Cardiac muscle cell (in vitro differentiated cells and primary cell): ENCODE data around the gene ZNF620. TPM values are rescaled to one million over a fixed set of nuclear protein-coding genes. Genes with fewer than 3 reads are reported as not detected.

Source experiments
- DNase-seq, 2 donors: peaks; one replicate each; pipeline versions ENCODE4 v3.0.0 to v3.0.0-alpha.2; 2010 to 2017; ENCODE audit warnings: low read depth in 1 of 2, low spot score in 1 of 2
- H3K27ac ChIP-seq: fragments of 200-600 bp; sonication (generic); 2 replicates; pipeline ENCODE4 v1.5.1; 2016
- H3K27me3 ChIP-seq: fragments of 200-600 bp; sonication (generic); 2 replicates; pipeline ENCODE4 v1.6.0; 2016; ENCODE audit warnings: control low read depth
- H3K36me3 ChIP-seq: fragments of 200-600 bp; sonication (generic); 2 replicates; pipeline ENCODE4 v1.5.1; 2016; ENCODE audit warnings: control low read depth
- H3K4me1 ChIP-seq: fragments of 200-600 bp; sonication (generic); 2 replicates; pipeline ENCODE4 v1.8.1; 2017; ENCODE audit warnings: low read depth, mild to moderate bottlenecking, mixed run types
- H3K4me3 ChIP-seq: fragments of 200-600 bp; sonication (generic); 2 replicates; pipeline ENCODE4 v1.5.1; 2016; ENCODE audit warnings: mild to moderate bottlenecking
- H3K9me3 ChIP-seq: fragments of 200-600 bp; sonication (generic); 2 replicates; pipeline ENCODE4 v1.5.1; 2017; ENCODE audit warnings: low read depth, mild to moderate bottlenecking, control low read depth
- polyA plus RNA-seq: library from polyadenylated mRNA; unstranded; fragments of >200 nt; fragmentation: Nextera tagmentation; extraction: Ambion mirVana; gene quantifications from 2 replicates; pipeline ENCODE4 v1.2.1, GENCODE V29; 2016
- total RNA-seq: library from RNA; depleted of rRNA; stranded (reverse); fragments of >200 nt; gene quantifications from 2 replicates; pipeline ENCODE4 v1.2.3, GENCODE V29; 2016
- TF ChIP-seq, protein P1 (sequence below): IDR thresholded peaks from 2 replicates; pipeline ENCODE4 v1.5.1; 2012; ENCODE audit warnings: low read depth, mild to moderate bottlenecking, low read length

The ZNF620 gene
- total and polyA plus RNA-seq, 2 experiments from 2014 or later, result 8.8 to 10.2 TPM

DNA sequence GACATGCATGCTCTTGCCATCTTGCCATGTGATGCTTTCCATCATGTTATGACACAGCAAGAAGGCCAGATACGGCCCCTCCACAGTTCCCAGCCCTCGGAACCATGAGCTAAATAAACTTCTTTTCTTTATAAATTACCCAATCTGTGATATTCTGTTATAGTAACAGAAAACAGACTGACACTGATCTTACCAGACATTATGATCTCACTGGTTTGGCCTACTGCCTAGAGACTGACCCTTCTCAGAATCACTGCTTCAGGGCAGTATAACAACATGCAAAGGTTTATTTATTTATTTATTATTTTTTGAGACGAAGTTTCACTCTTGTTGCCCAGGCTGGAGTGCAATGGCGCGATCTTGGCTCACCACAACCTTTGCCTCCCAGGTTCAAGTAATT is 14.9 kb upstream of the ZNF620 start:
- no peaks in the 10 kb centered on the region for H3K9me3 ChIP-seq
- no peak for DNase-seq
- TF ChIP-seq, protein P1, sequence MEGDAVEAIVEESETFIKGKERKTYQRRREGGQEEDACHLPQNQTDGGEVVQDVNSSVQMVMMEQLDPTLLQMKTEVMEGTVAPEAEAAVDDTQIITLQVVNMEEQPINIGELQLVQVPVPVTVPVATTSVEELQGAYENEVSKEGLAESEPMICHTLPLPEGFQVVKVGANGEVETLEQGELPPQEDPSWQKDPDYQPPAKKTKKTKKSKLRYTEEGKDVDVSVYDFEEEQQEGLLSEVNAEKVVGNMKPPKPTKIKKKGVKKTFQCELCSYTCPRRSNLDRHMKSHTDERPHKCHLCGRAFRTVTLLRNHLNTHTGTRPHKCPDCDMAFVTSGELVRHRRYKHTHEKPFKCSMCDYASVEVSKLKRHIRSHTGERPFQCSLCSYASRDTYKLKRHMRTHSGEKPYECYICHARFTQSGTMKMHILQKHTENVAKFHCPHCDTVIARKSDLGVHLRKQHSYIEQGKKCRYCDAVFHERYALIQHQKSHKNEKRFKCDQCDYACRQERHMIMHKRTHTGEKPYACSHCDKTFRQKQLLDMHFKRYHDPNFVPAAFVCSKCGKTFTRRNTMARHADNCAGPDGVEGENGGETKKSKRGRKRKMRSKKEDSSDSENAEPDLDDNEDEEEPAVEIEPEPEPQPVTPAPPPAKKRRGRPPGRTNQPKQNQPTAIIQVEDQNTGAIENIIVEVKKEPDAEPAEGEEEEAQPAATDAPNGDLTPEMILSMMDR, result no peak
- no peak overlapping the region for H3K27ac ChIP-seq
- H3K4me1 ChIP-seq, result no peaks in the 10 kb centered on the region
- H3K27me3 ChIP-seq, result no peaks in the 10 kb centered on the region
- H3K4me3 ChIP-seq, result no peak overlapping the region
- H3K36me3 ChIP-seq, result no peaks in the 10 kb centered on the region

DNA sequence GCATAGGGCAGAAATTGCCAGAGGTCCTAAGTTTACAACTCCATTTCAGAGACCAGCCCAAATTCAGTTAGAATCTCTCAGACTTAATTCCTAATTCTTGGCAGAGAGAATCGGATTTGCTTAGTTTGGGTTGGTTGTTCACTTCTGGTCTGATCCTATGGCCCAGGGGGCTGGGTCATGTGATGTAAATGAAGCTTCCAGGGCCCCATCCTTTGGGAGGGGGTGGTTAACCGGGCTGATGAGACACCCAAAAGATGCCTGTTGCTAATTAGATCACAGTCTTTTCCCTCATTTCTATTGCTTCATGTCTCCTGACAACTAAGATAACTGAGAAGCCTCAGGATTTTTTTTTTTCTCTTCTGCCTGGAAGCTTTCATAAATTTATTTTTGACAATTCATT is 11.1 kb upstream of the ZNF620 start:
- H3K4me3 ChIP-seq, result no peak overlapping the region
- H3K36me3 ChIP-seq, result no peaks in the 10 kb centered on the region
- TF ChIP-seq, protein P1, result no peak
- H3K9me3 ChIP-seq, result no peaks in the 10 kb centered on the region
- DNase-seq, result no peak
- no peaks in the 10 kb centered on the region for H3K27me3 ChIP-seq
- H3K4me1 ChIP-seq, result no peaks in the 10 kb centered on the region
- H3K27ac ChIP-seq, result no peak overlapping the region

DNA sequence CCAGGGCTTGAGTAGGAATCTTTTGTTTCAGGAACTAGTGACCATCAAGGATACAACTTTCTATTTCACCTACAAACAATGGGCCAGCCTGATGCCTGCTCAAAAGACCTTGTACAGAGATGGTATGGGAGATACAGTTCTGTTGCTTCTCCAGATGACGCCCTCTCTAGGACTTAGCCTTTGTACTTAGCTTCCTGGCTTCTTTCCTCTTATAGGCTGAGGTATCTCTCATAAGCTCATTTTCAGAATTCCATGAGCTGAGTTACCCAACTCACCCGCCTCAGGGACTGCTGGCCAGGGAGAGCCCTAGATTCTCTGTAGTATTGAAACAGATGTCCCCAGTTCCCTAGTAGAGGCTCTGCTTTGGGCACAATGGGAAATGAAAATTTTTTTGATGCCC is 8.6 kb upstream of the ZNF620 start:
- Histone ChIP-seq H3K27me3 (no peaks in the 10 kb centered on the region), H3K36me3 (no peaks in the 10 kb centered on the region), H3K4me1 (no peaks in the 10 kb centered on the region), H3K4me3 (no peak overlapping the region), H3K9me3 (no peaks in the 10 kb centered on the region), H3K27ac (no peak overlapping the region)
- no peak for DNase-seq
- TF ChIP-seq, protein P1, result no peak

DNA sequence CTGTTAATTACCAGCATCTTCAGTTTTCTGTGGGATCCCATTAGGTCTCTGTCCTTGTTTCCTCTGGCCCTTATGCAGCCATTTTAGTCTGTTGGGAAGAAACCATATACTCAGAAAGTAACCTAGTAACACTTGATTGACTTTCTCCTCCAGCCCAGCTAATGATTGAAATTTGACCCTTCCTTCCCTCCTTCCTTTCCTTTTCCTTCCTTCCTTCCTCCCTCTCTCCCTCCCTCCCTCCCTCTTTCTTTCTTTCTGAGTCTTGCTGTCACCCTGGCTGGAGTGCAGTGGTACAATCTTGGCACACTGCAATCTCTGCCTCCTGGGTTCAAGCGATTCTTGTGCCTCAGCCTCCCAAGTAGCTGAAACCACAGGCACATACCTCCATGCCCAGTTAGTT is 5.9 kb upstream of the ZNF620 start:
- Histone ChIP-seq H3K36me3 (no peaks in the 10 kb centered on the region), H3K27ac (no peak overlapping the region)
- TF ChIP-seq, protein P1, result no peak

DNA sequence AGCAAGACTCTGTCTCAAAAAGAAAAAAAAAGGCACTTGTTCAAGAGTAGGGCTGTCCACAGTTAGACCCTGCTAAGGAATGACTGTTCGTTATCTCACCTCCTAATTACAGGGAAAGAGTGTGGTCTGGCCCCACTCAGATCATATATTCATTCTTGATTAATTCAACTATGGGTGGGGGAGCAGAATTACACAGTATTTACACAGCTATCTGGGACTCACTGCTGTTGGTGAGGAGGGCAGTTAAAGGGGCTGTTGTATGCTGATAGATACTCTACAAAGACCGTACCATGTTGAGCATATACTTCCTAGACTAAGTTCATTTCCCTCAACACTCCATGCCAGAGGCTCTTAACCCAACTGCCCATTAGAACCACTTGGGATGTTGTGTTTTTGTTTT is 3.8 kb upstream of the ZNF620 start:
- H3K36me3 ChIP-seq, result no peaks in the 10 kb centered on the region

More for the DNA sequence above, 5.9 kb upstream of the ZNF620 start:
- no peaks in the 10 kb centered on the region for H3K27me3 ChIP-seq
- H3K9me3 ChIP-seq, result no peaks in the 10 kb centered on the region
- DNase-seq, result no peak
- no peaks in the 10 kb centered on the region for H3K4me1 ChIP-seq
- H3K4me3 ChIP-seq, result no peak overlapping the region

More for the DNA sequence above, 3.8 kb upstream of the ZNF620 start:
- Histone ChIP-seq H3K9me3 (no peaks in the 10 kb centered on the region), H3K27ac (no peak overlapping the region), H3K4me1 (peaks cover 4% of the 10 kb centered on the region), H3K27me3 (no peaks in the 10 kb centered on the region), H3K4me3 (no peak overlapping the region)
- DNase-seq, result no peak
- TF ChIP-seq, protein P1, result no peak
